Measurements from ENCODE around the gene TBC1D8.

Gene TBC1D8

GRCh38 chr2:101048756-101049155 is 102.4 kb downstream of the TBC1D8 start:
- no peak for DNase-seq (ENCODE audit: low read depth, low spot score)
- H3K4me3 ChIP-seq (ENCODE audit: low read depth, low read length): no peak overlapping the region
- no peak for TF ChIP-seq CTCF (IDR thresholded peaks at IDR 0.05; ENCODE audit: low read depth, low read length)
- in situ Hi-C loops (cut with HindIII; ENCODE audit: low sequenced_read_pairs): no loop called here

DNA sequence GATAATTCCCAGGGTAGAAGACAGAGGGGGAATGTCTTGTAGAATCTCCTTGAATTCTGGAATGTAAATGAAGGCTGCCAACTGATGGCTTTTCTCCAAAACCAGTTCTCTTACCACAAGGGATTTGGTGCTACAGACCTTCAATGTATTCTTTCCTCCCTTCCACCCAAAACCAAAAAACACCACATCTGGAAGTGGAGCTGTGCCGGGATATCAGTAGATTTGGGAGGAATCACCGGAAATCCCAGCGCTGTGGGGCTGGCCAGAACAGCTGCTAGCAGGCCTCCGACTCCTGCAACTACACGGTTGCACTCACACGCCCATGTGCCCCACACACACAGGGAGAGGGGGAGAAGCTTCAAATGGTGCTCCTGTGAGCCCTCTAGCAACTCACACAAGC is 103.4 kb downstream of the TBC1D8 start:
- in situ Hi-C loops (cut with HindIII; ENCODE audit: low sequenced_read_pairs): no loop called here
- no peak overlapping the region for H3K4me3 ChIP-seq (ENCODE audit: low read depth, low read length)
- no peak for TF ChIP-seq CTCF (IDR thresholded peaks at IDR 0.05; ENCODE audit: low read depth, low read length)
- no peak for DNase-seq (ENCODE audit: low read depth, low spot score)

- TF ChIP-seq CTCF (IDR thresholded peaks at IDR 0.05; ENCODE audit: low read depth, low read length): no peak
- DNase-seq (ENCODE audit: low read depth, low spot score): peak; percentile 26
- H3K4me3 ChIP-seq (ENCODE audit: low read depth, low read length): no peak overlapping the region
- in situ Hi-C loops (cut with HindIII; ENCODE audit: low sequenced_read_pairs): no loop called here
Measured at GRCh38 chr2:101047075-101047766, 104.0 kb downstream of the TBC1D8 start.

DNA sequence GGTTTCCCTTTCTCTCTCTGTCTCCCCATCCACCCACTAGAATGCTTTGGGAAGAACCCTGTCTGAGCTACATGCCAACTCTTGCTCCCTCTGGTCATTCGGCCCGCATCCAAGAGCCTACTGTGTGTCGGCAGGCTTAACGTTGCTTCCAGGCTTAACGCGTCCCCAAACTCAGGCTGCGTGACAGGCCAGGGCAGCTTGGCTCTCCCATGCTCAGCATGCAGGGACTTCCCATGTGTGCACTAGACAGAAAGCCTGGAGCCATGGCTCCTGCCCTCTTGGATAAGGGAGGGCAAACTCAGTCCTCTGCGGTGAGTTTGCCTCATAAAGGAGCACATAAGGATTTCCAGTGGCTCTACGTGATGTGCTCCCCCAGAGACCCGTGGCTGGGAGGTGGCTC is 105.9 kb downstream of the TBC1D8 start:
- DNase-seq (ENCODE audit: low read depth, low spot score): no peak
- in situ Hi-C loops (cut with HindIII; ENCODE audit: low sequenced_read_pairs): no loop called here
- no peak overlapping the region for H3K4me3 ChIP-seq (ENCODE audit: low read depth, low read length)
- no peak for TF ChIP-seq CTCF (IDR thresholded peaks at IDR 0.05; ENCODE audit: low read depth, low read length)

- no peak for DNase-seq (ENCODE audit: low read depth, low spot score)
- H3K4me3 ChIP-seq (ENCODE audit: low read depth, low read length): no peak overlapping the region
- no peak for TF ChIP-seq CTCF (IDR thresholded peaks at IDR 0.05; ENCODE audit: low read depth, low read length)
- in situ Hi-C loops (cut with HindIII; ENCODE audit: low sequenced_read_pairs): no loop called here
Measured at GRCh38 chr2:101041413-101041812, 109.8 kb downstream of the TBC1D8 start.

DNA sequence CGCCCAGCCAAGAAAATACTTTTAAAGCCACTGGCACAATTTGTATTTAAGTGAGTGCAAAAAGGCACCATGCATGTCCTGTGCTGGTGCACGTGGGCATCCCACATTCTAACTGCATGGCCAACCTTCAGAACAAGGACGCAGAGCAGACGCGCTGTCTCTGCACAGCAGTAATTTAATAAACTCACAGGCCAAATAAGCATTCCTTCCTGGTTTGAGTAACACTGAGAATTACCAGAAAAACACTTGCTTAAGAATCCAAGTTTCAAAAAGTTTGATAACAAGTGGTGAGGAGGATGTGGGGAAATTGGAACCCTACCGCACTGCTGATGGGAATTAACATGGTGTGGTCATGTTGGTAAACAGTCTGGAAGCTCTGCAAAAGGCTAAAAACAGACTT is 110.4 kb downstream of the TBC1D8 start:
- no peak for DNase-seq (ENCODE audit: low read depth, low spot score)
- in situ Hi-C loops (cut with HindIII; ENCODE audit: low sequenced_read_pairs): no loop called here
- H3K4me3 ChIP-seq (ENCODE audit: low read depth, low read length): no peak overlapping the region
- no peak for TF ChIP-seq CTCF (IDR thresholded peaks at IDR 0.05; ENCODE audit: low read depth, low read length)

Data from astrocyte of the spinal cord (primary cell).